Omental fat pad (tissue), 4 donors: ENCODE results near the gene ROBO1. TPM values are rescaled to one million over a fixed set of nuclear protein-coding genes. Genes with fewer than 3 reads are reported as not detected.

Experiments used
- ATAC-seq: fragments of 150-250 bp; one replicate; pipeline ENCODE4 v1.9.1; 2016; ENCODE audit warnings: mild to moderate bottlenecking, moderate library complexity; ENCODE audit not compliant: low FRiP score
- DNase-seq: peaks from one replicate; pipeline ENCODE4 v3.0.0-alpha.2; 2019; ENCODE audit warnings: low spot score
- CTCF ChIP-seq, 3 donors: fragments of 450-650 bp; IDR thresholded peaks; one replicate each; pipeline ENCODE4 v1.5.1; 2016 to 2017; ENCODE audit warnings: antibody characterized with exemption in 3 of 3, mild to moderate bottlenecking in 3 of 3, moderate library complexity in 2 of 3
- total RNA-seq, 4 donors: library from RNA; depleted of rRNA; stranded (reverse); fragments of >200 nt; gene quantifications; one replicate each; pipeline ENCODE4 v1.1.0, GENCODE V29; 2016

ROBO1 gene
- total RNA-seq, 4 donors from 2014 or later = 13.7 to 34.2 (median 21.0) TPM

GRCh38 chr3:78629544-78629943, 1138.3 kb downstream of the ROBO1 start:
- DNase-seq (no peak), ATAC-seq (no peak)
- no peak for TF ChIP-seq CTCF (IDR thresholded peaks at IDR 0.05)

- ATAC-seq (no peak), DNase-seq (no peak)
- no peak for TF ChIP-seq CTCF (IDR thresholded peaks at IDR 0.05)
Observed at GRCh38 chr3:78621061-78621716, 1146.6 kb downstream of the ROBO1 start.

- no peak for ATAC-seq
- DNase-seq = no peak
- TF ChIP-seq CTCF (IDR thresholded peaks at IDR 0.05) = no peak
Observed at GRCh38 chr3:78614486-78614885, 1153.3 kb downstream of the ROBO1 start.

GRCh38 chr3:78613421-78613879, 1154.3 kb downstream of the ROBO1 start:
- TF ChIP-seq CTCF (IDR thresholded peaks at IDR 0.05) = no peak
- ATAC-seq (no peak), DNase-seq (no peak)

- ATAC-seq (no peak), DNase-seq (no peak)
- no peak for TF ChIP-seq CTCF (IDR thresholded peaks at IDR 0.05)
Observed at GRCh38 chr3:78611278-78611677, 1156.5 kb downstream of the ROBO1 start.

GRCh38 chr3:78610462-78611125, 1157.2 kb downstream of the ROBO1 start:
- DNase-seq (no peak), ATAC-seq (no peak)
- TF ChIP-seq CTCF (IDR thresholded peaks at IDR 0.05) = no peak

GRCh38 chr3:78606756-78607155, 1161.0 kb downstream of the ROBO1 start:
- ATAC-seq = no peak
- no peak for TF ChIP-seq CTCF (IDR thresholded peaks at IDR 0.05)
- DNase-seq = no peak
